NCI-H128 (cell line): ENCODE data around the gene KCNK4.
"Not testable (repeated sequence)": the region's sequence is repeated elsewhere in the genome, so short reads cannot be mapped to it uniquely, and the experiment has no call there.

ENCODE experiments used
- DNase-seq: peaks from one replicate; lab custom pipeline; 2025; ENCODE audit not compliant: unreplicated experiment; lab: John Stamatoyannopoulos, UW

The KCNK4 gene

GRCh38 chr11:64323373-64323772, 32.3 kb downstream of the KCNK4 start:
- no peak for DNase-seq

- DNase-seq: not testable (repeated sequence)
Observed at GRCh38 chr11:64323984-64324383, 32.9 kb downstream of the KCNK4 start.

- DNase-seq: no peak
Observed at GRCh38 chr11:64324692-64325469, 33.8 kb downstream of the KCNK4 start.

- DNase-seq: no peak
Observed at GRCh38 chr11:64327375-64327774, 36.3 kb downstream of the KCNK4 start.

GRCh38 chr11:64327993-64328392, 36.9 kb downstream of the KCNK4 start:
- no peak for DNase-seq

GRCh38 chr11:64330888-64331287, 39.8 kb downstream of the KCNK4 start:
- DNase-seq: no peak

DNA sequence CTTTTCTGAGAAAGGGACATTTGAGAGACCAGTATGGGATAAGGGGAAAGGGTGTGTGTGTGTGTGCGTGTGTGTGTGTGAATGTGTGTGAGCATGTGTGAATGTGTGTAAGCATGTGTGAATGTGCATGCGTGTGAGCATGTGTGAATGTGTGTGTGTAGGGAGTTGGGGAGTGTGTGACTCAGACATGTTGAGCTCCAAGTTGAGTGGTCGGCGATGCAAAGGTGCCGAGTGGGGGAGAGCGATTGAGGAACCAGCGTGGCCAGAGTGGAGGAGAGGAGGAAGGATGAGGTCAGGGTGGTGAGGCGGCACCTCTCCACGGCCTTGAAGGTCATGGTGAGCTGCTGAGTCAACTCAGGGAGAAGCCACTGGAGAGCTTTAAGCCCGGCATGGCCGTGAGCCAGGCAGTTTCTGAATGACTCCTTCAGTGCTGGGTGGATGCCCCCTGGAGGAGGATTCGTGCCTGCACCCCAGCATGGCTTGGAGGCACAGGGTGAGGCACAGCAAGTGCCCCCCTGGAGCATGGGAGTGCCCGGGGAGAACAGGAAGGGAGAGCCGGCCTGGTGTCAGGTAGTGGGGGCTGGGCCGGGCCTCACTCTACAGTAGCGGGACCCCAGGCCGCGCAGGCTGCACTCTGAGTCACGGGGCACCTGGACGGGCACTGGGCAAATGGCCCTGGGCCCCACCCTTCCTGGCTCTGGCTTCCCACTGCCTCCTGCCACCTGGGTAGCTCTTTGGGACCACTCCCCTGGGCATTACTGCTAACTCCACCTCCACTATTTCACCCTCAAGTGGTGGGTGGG, 40.7 kb downstream of the KCNK4 start:
- no peak for DNase-seq

GRCh38 chr11:64333556-64333955, 42.5 kb downstream of the KCNK4 start:
- DNase-seq: no peak

DNA sequence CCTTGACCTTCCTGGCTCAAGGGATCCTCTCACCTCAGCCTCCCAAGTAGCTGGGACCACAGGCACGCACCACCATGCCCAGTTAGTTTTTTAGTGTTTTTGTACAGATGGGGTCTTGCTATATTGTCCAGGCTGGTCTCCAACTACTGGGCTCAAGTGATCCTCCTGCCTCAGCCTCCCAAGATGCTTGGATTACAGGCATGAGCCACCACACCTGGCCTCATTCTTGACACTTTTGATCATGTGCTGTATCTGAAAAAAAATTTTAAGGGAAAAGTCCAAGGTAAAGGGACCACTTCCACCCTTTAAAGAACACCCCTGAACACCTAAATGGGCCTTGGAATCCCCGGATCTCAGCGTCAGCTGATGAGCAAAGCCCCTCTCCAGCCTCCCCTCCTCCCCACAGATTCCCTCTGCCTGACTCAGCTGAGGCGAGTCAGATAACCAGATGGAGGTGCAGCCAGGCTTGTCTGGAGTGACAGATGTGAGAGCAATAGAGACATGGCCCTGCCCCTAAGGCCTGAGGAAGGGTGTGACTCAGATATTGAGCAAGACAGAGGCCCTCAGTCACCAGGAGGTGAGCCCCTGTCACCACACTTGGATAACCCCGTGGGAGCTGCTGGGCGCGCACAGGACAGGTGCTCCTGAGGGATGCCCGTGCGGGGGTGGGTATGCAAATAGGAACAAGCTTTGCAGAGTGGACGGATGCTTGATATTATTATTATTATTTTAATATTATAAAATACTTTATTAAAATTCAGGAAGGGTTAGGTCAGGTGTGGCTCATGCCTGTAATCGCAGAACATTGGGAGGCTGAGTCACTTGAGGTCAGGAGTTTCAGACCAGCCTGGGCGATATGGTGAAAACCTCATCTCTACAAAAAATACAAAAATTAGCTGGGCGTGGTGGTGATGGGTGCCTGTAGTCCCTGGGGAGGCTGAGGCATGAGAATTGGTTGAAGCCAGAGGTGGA, 43.9 kb downstream of the KCNK4 start:
- peak; percentile 31 for DNase-seq

DNA sequence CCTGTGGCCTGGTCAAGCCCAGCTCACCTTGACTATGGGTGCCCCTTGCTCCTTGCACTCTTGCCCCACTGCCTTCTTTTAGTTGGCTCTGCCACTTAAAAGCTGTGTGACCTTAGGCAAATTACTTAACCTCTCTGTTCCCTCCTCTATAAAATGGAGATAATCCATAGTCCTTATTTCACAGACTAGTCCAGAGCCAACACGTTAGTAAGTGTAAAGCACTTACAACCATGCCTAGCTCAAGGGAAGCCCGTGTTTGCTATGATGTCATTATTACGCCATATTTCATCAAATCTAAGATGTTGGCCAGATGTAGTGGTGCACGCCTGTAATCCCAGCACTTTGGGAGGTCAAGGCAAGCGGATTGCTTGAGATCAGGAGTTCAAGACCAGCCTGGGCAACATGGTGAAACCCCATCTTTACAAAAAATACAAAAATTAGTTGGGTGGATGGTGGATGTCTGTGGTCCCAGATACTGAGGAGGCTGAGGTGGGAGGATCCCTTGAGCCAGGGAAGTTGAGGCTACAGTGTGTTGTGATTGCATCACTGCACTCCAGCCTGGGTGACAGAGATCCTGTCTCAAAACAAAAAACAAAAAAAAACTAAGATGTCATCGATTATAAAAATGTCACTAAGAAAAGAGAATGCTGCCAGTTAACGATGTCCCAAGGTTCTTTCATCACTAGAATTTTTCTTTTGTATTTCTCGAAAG, 46.6 kb downstream of the KCNK4 start:
- no peak for DNase-seq

GRCh38 chr11:64338716-64339115, 47.6 kb downstream of the KCNK4 start:
- no peak for DNase-seq

DNA sequence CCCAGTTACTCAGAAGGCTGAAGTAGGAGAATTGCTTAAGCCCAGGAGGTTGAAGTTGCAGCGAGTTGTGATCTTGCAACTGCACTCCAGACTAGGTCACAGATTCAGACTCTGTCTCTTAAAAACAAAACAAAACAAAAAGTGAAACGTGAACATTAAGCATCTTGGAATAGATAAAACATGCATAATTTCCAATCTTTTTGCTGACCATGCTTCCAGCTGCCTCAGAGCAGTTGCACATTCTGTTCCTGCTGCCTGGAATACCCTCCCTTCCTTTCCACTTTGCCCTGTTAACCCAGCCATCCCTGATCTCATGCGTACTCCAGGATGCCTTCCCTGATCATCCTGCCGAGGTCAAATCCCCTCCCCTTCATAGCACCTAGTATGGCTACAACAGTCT, 48.2 kb downstream of the KCNK4 start:
- DNase-seq: no peak

DNA sequence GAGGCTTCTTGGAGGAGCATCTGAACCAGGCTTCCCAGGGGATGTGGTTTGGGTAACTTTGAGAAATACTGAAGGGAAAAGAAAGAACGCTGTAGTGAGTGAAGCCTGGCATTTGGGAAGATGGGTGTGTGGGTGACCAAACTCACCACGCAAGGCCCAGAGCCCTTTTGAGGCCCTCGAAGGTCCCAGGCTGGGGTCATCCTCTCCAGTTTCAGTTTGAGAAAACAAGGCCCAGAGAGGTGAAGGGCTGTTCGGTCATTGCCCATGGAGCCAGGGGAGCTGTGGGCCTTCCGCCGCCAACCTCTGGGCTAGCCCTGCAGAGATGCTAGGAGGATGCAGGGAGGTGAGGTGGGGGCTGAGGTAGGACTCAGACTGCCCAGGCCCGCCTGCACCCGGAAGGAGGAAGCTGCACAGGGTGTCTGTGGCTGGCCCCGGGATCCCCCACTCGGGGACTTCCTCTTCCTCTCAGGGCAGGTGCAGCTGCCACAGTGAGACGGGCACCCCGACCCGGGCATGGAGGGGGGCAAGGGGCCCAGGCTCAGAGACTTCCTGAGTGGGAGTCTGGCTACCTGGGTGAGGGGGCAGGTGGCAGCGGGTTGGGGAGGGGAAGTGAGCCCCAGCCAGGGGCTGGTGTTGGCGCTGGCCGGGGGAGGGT, 48.8 kb downstream of the KCNK4 start, which contains the start of gene CCDC88B:
Gene CCDC88B (plus strand): TSS at position 451 of the 655 bp plus-strand sequence. CDS start 63 bp downstream, at position 514.
- no peak for DNase-seq

GRCh38 chr11:64340671-64341335, 49.7 kb downstream of the KCNK4 start:
- DNase-seq: no peak

- DNase-seq: no peak
Observed at GRCh38 chr11:64341429-64341828, 50.3 kb downstream of the KCNK4 start.

GRCh38 chr11:64341851-64342791, 51.0 kb downstream of the KCNK4 start:
- peak; percentile 28 for DNase-seq

DNA sequence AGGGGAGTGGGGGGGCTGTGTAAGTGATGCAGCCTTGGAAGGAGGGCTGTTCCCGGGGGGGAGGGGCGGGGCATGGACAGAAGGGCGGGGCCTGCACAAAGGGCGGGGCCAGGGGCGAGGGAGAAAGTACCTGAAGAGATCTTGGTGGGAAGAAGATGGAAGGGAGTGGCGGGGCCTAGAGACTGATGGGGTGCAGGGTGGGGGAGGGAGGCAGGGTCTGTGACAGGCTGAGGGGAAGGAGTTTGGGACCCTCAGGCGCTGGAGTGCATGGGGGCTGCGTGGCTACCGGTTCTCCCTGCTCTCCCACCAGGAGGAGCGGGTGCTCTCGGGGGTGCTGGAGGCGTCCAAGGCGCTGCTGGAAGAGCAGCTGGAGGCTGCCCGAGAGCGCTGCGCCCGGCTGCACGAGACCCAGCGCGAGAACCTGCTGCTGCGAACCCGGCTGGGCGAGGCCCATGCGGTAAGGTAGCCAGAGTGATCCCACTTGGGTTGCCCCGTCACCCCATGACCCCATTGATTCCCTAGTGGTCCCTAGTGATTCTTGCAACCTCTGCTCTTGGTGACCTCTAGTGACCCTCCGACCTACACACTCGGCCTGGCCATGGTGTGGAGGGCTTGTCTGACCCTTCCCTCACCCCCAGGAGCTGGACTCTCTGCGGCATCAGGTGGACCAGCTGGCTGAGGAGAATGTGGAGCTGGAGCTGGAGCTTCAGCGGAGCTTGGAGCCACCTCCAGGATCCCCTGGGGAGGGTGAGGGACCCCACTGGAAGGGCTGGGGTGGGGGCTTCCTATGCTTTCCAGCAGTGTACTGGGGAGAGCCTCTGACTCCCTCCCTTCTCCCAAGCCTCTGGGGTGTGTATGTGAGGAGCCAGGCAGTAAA, 52.0 kb downstream of the KCNK4 start:
- DNase-seq: no peak
